NCI-H1105 treated with DMSO at 0.1 percent for 48 hours (cell line): ENCODE measurements around the gene ARHGAP22.
"Not testable (repeated sequence)": the region's sequence is repeated elsewhere in the genome, so short reads cannot be mapped to it uniquely, and the experiment has no call there.

Source experiments
- DNase-seq: peaks from one replicate; lab custom pipeline; 2025; lab: John Stamatoyannopoulos, UW

The ARHGAP22 gene

GRCh38 chr10:48450233-48450740, 154.6 kb downstream of the ARHGAP22 start:
- no peak for DNase-seq

- DNase-seq: no peak
Measured at GRCh38 chr10:48449501-48450232, 155.2 kb downstream of the ARHGAP22 start.

- DNase-seq: no peak
Measured at GRCh38 chr10:48448796-48449195, 156.1 kb downstream of the ARHGAP22 start.

GRCh38 chr10:48447356-48448215, 157.3 kb downstream of the ARHGAP22 start:
- DNase-seq: no peak

- DNase-seq: no peak
Measured at GRCh38 chr10:48446785-48447184, 158.1 kb downstream of the ARHGAP22 start.

GRCh38 chr10:48445932-48446331, 158.9 kb downstream of the ARHGAP22 start:
- DNase-seq: no peak

GRCh38 chr10:48444861-48445841, 159.7 kb downstream of the ARHGAP22 start:
- DNase-seq: peak; percentile 61

- DNase-seq: peak; percentile 7
Measured at GRCh38 chr10:48444266-48444665, 160.6 kb downstream of the ARHGAP22 start.

- no peak for DNase-seq
Measured at GRCh38 chr10:48442809-48443177, 162.1 kb downstream of the ARHGAP22 start.

- no peak for DNase-seq
Measured at GRCh38 chr10:48442090-48442808, 162.6 kb downstream of the ARHGAP22 start.

GRCh38 chr10:48440771-48441170, 164.1 kb downstream of the ARHGAP22 start:
- DNase-seq: no peak

- no peak for DNase-seq
Measured at GRCh38 chr10:48439581-48440041, 165.3 kb downstream of the ARHGAP22 start.

- no peak for DNase-seq
Measured at GRCh38 chr10:48439031-48439430, 165.8 kb downstream of the ARHGAP22 start.

GRCh38 chr10:48437546-48437945, 167.3 kb downstream of the ARHGAP22 start:
- DNase-seq: no peak

- no peak for DNase-seq
Measured at GRCh38 chr10:48431871-48432270, 173.0 kb downstream of the ARHGAP22 start.

- DNase-seq: no peak
Measured at GRCh38 chr10:48430402-48430993, 174.4 kb downstream of the ARHGAP22 start.

- DNase-seq: peak; percentile 34
Measured at GRCh38 chr10:48429309-48429708, 175.6 kb downstream of the ARHGAP22 start.

- DNase-seq: no peak
Measured at GRCh38 chr10:48428896-48429295, 176.0 kb downstream of the ARHGAP22 start.

GRCh38 chr10:48423884-48424283, 181.0 kb downstream of the ARHGAP22 start:
- DNase-seq: no peak

GRCh38 chr10:48421862-48422261, 183.0 kb downstream of the ARHGAP22 start:
- not testable (repeated sequence) for DNase-seq

GRCh38 chr10:48419714-48420113, 185.2 kb downstream of the ARHGAP22 start:
- DNase-seq: no peak
